Measurements from ENCODE around the gene TIAM1. TPM values are rescaled to one million over a fixed set of nuclear protein-coding genes. Genes with fewer than 3 reads are reported as not detected.

The TIAM1 gene
- total and polyA plus RNA-seq, 2 of the 8 experiments (the other 6 are each of a cell fraction or from before 2014, with no cell fraction given): 10.1 to 30.7 TPM

- Histone ChIP-seq H3K79me2 (ENCODE audit: control insufficient read depth in 1 of 2, insufficient read depth in 2 of 2, low read length in 2 of 2) (no peaks in the 10 kb centered on the region), H2BK20ac (ENCODE audit: low read length) (no peak overlapping the region), H3K79me1 (ENCODE audit: low read depth, low read length) (no peaks in the 10 kb centered on the region), H3K4me1 (replicated peaks in 1 of 4; ENCODE audit: control insufficient read depth in 3 of 4, insufficient read depth in 4 of 4, low read length in 3 of 4) (no peaks in the 10 kb centered on the region), H3K9ac (replicated peaks in 1 of 4; ENCODE audit: extremely low read depth in 1 of 4, low read depth in 3 of 4, low read length in 3 of 4) (no peak overlapping the region), H3K23me2 (ENCODE audit: low read depth, low read length) (no peaks in the 10 kb centered on the region), H4K8ac (ENCODE audit: extremely low read depth, insufficient read depth, low read length) (no peak overlapping the region), H3K23ac (ENCODE audit: insufficient read length) (no peak overlapping the region), H4K20me1 (replicated peaks in 1 of 2; ENCODE audit: control insufficient read depth in 1 of 2, insufficient read depth in 2 of 2, low read length in 2 of 2) (no peaks in the 10 kb centered on the region), H2BK5ac (ENCODE audit: low read depth, low read length) (no peak overlapping the region), H2BK120ac (replicated peaks; ENCODE audit: low read depth, low read length) (no peak overlapping the region), H3K56ac (replicated peaks; ENCODE audit: insufficient read length, low read depth, low read length) (no peak overlapping the region), H2AK5ac (ENCODE audit: low read depth, low read length) (no peak overlapping the region), H3K18ac (ENCODE audit: extremely low read depth, low read length) (no peak overlapping the region), H3K4ac (replicated peaks; ENCODE audit: insufficient read length, low read depth, low read length) (no peak overlapping the region), H4K91ac (replicated peaks; ENCODE audit: insufficient read length, low read length) (no peak overlapping the region), H3K4me3 (ENCODE audit: extremely low read depth in 1 of 4, insufficient read depth in 2 of 4, low read depth in 3 of 4, low read length in 4 of 4) (no peak overlapping the region), H3K27ac (ENCODE audit: low read depth, low read length) (no peak overlapping the region), H2BK12ac (ENCODE audit: low read depth, low read length) (no peak overlapping the region), H3K9me3 (ENCODE audit: insufficient read depth in 2 of 2, low read depth in 1 of 2, low read length in 1 of 2) (peaks cover 13 to 14% of the 10 kb centered on the region in 2 experiments), H4K5ac (ENCODE audit: insufficient read length, low read depth, low read length) (no peak overlapping the region), H3K14ac (ENCODE audit: insufficient read length) (no peak overlapping the region), H3K4me2 (ENCODE audit: insufficient read depth in 1 of 2, low read depth in 2 of 2, low read length in 2 of 2) (no peak overlapping the region), H3K27me3 (replicated peaks in 1 of 4; ENCODE audit: control insufficient read depth in 3 of 4, extremely low read depth in 1 of 4, insufficient read depth in 3 of 4, low read length in 3 of 4) (no peaks in the 10 kb centered on the region), H2AFZ (ENCODE audit: low read length) (no peak overlapping the region), H3K36me3 (ENCODE audit: control insufficient read depth in 2 of 4, insufficient read depth in 4 of 4, low read length in 3 of 4) (peaks cover 0 to 15% (median 4%) of the 10 kb centered on the region in 4 experiments; a peak in 4 of 8 replicates), H2BK15ac (ENCODE audit: low read length) (no peak overlapping the region)
- FAIRE-seq (no peak), DNase-seq (ENCODE audit: low read depth in 1 of 2, low spot score in 2 of 2) (no peak)
- CTCF ChIA-PET (ENCODE audit: partially characterized antibody): interaction anchor here (0.6 to 1.9 kb wide), 3 partner anchors 14 to 368 kb away, joined by 3 to 7 read pairs (median 5); no protein-coding TSS in a partner anchor
- WGBS, 2 experiments (ENCODE audit: extremely low coverage in 1 of 2, insufficient coverage in 1 of 2, insufficient read length in 1 of 2, insufficient replicate concordance in 2 of 2, low coverage in 1 of 2, low lambda C conversion rate in 2 of 2, missing lambda C conversion rate in 1 of 2): 89% methylated on average over 5 of the region's 5 CpGs; no CpG with 5 or more reads in 1 of the 2 experiments
- POLR2A ChIA-PET (ENCODE audit: partially characterized antibody): no interaction called here
- TF ChIP-seq KDM1A (IDR thresholded peaks at IDR 0.05; ENCODE audit: borderline replicate concordance, low read length) (no peak), ZNF274 (IDR thresholded peaks at IDR 0.05; ENCODE audit: borderline replicate concordance, extremely low read depth, low read length) (no peak), JUND (IDR thresholded peaks at IDR 0.05; ENCODE audit: low read length) (no peak), HDAC2 (IDR thresholded peaks at IDR 0.05; ENCODE audit: borderline replicate concordance in 1 of 2, low read depth in 2 of 2, low read length in 2 of 2) (no peak), MAFK (IDR thresholded peaks at IDR 0.05; ENCODE audit: low read depth, low read length) (no peak), SIX5 (IDR thresholded peaks at IDR 0.05; ENCODE audit: low read depth, low read length) (no peak), BACH1 (IDR thresholded peaks at IDR 0.05; ENCODE audit: low read length) (no peak), ATF2 (IDR thresholded peaks at IDR 0.05; ENCODE audit: low read length) (no peak), POLR2A (IDR thresholded peaks at IDR 0.05; ENCODE audit: control extremely low read depth in 1 of 2, low read depth in 2 of 2, low read length in 2 of 2) (no peak), RAD21 (IDR thresholded peaks at IDR 0.05 in 1 of 2, conservative IDR thresholded peaks at IDR 0.05 in 1 of 2; ENCODE audit: low read depth in 2 of 2, low read length in 2 of 2) (no peak), RXRA (IDR thresholded peaks at IDR 0.05; ENCODE audit: insufficient read depth, low read depth, low read length) (no peak), GABPA (IDR thresholded peaks at IDR 0.05; ENCODE audit: borderline replicate concordance, insufficient read depth, low read length) (no peak)
Observed at GRCh38 chr21:31236528-31236927, 107.5 kb downstream of the TIAM1 start.
